ENCODE results near the gene P2RY1. TPM values are rescaled to one million over a fixed set of nuclear protein-coding genes. Genes with fewer than 3 reads are reported as not detected.

Gene P2RY1
- total RNA-seq, 1 donor from 2014 or later: 0.05 TPM

GRCh38 chr3:152879790-152880174, 44.9 kb downstream of the P2RY1 start:
- H3K4me3 Mint-ChIP-seq (ENCODE audit: unreplicated experiment): no peak overlapping the region
- no peak for TF ChIP-seq CTCF (IDR thresholded peaks at IDR 0.05)
- H3K27ac Mint-ChIP-seq (ENCODE audit: unreplicated experiment): no peak overlapping the region
- H3K36me3 Mint-ChIP-seq (ENCODE audit: low read depth): peaks cover 2% of the 10 kb centered on the region
- peaks cover 6% of the 10 kb centered on the region for H3K9me3 Mint-ChIP-seq (ENCODE audit: low read depth)
- no peaks in the 10 kb centered on the region for H3K4me1 Mint-ChIP-seq (ENCODE audit: low read depth)
- no peak for DNase-seq (ENCODE audit: low spot score)
- H3K27me3 Mint-ChIP-seq (ENCODE audit: low read depth): peaks cover 4% of the 10 kb centered on the region

GRCh38 chr3:152885076-152885475, 50.1 kb downstream of the P2RY1 start:
- Mint-ChIP-seq H3K4me1 (ENCODE audit: low read depth) (no peaks in the 10 kb centered on the region), H3K27ac (ENCODE audit: unreplicated experiment) (no peak overlapping the region), H3K4me3 (ENCODE audit: unreplicated experiment) (no peak overlapping the region), H3K9me3 (ENCODE audit: low read depth) (no peaks in the 10 kb centered on the region), H3K27me3 (ENCODE audit: low read depth) (peaks cover 15% of the 10 kb centered on the region), H3K36me3 (ENCODE audit: low read depth) (no peaks in the 10 kb centered on the region)
- DNase-seq (ENCODE audit: low spot score): no peak
- TF ChIP-seq CTCF (IDR thresholded peaks at IDR 0.05): no peak

Measured in chondrocyte (in vitro differentiated cells).